Psoas muscle (tissue), 8 donors: Measurements from ENCODE around the gene CLDN7. TPM values are rescaled to one million over a fixed set of nuclear protein-coding genes. Genes with fewer than 3 reads are reported as not detected.

ENCODE experiments used
- ATAC-seq, 4 donors: fragments of 200-7000 bp; cut with Tn5 transposase; one replicate each; pipeline ENCODE4 v1.9.1; 2020; ENCODE audit warnings: moderate library complexity in 3 of 4, mild to moderate bottlenecking in 2 of 4
- DNase-seq, 2 donors: peaks; one replicate each; pipeline ENCODE4 v3.0.0-alpha.2; 2020
- H3K27ac ChIP-seq: fragments of 200-600 bp; one replicate; pipeline ENCODE4 v1.8.0; 2022
- H3K27me3 ChIP-seq, 3 donors: fragments of 200-600 bp in 1 of 3; one replicate each; pipeline versions ENCODE4 v1.6.1 to v1.8.0; 2013 to 2022; ENCODE audit warnings: low read length in 2 of 3, mild to moderate bottlenecking in 2 of 3, moderate library complexity in 1 of 3; ENCODE audit not compliant: insufficient read depth in 3 of 3
- H3K36me3 ChIP-seq, 2 donors: fragments of 200-600 bp in 1 of 2; one replicate each; pipeline versions ENCODE4 v1.6.1 to v1.8.0; 2013 to 2022; ENCODE audit warnings: low read depth in 1 of 2, mild to moderate bottlenecking in 1 of 2, moderate library complexity in 1 of 2; ENCODE audit not compliant: insufficient read depth in 1 of 2
- H3K4me1 ChIP-seq: fragments of 200-600 bp; one replicate; pipeline ENCODE4 v1.8.0; 2022
- H3K4me3 ChIP-seq: fragments of 200-600 bp; one replicate; pipeline ENCODE4 v1.8.0; 2022; ENCODE audit warnings: mild to moderate bottlenecking
- H3K9me3 ChIP-seq: fragments of 200-600 bp; one replicate; pipeline ENCODE4 v1.8.0; 2022
- CTCF ChIP-seq: fragments of 200-600 bp; IDR thresholded peaks from one replicate; pipeline ENCODE4 v1.8.0; 2022; ENCODE audit warnings: antibody characterized with exemption
- WGBS, 3 donors: extraction: QIAGEN DNeasy Blood & Tissue Kit; methylation state at CpG; one replicate each; pipeline versions ENCODE4 v1.1.6 to v1.1.7; 2013; 5-methylcytosine and 5-hydroxymethylcytosine counted together
- intact Hi-C, 2 donors: fragments of 100-400 bp; cut with DNase I; formaldehyde crosslinking; loops; one replicate each; pipeline versions ENCODE4 v1.11.0 to v1.14.2; 2022
- polyA plus RNA-seq, 3 donors: library from polyadenylated mRNA; stranded (reverse); fragments of 200-250 nt; gene quantifications; one replicate each; pipeline ENCODE4 v1.2.3, GENCODE V29; 2013
- total RNA-seq, 4 donors: library from RNA; stranded (reverse); fragmentation: NEBNext Ultra II Directional in 2 of 4; extraction: Animal tissue kit (Norgen Biotek cat#: 25700) in 2 of 4; gene quantifications; one replicate each; pipeline versions ENCODE4 v1.2.1 to v1.2.4, GENCODE V29; 2021 to 2023
- donor health status: healthy with polysubstance abuse.
- donor health status: DM: no; HTN: no; CAD: no; lungs with moderate emphysema.
- donor health status: Bipolar disorder and iron deficiency.
- donor health status: healthy.
- donor health status: DM: yes; HTN: yes; CAD: no.
- donor health status: DM: no; HTN: no; CAD: no.
- donor health status: DM: no; HTN: no; CAD: no.
- donor health status: DM: yes; HTN: yes; CAD: no.

CLDN7 gene
- total and polyA plus RNA-seq, 7 donors, result 0.48 to 1.1 (median 0.93) TPM; not detected in 1

GRCh38 chr17:7289256-7290032 is 27.2 kb upstream of the CLDN7 start:
- H3K9me3 ChIP-seq, result no peaks in the 10 kb centered on the region
- H3K27me3 ChIP-seq, result peaks cover 0 to 9% (median 0%) of the 10 kb centered on the region in 3 donors
- peaks cover 27% of the 10 kb centered on the region for H3K4me1 ChIP-seq
- no peak overlapping the region for H3K4me3 ChIP-seq
- peaks cover 0 to 34% of the 10 kb centered on the region in 2 donors for H3K36me3 ChIP-seq
- H3K27ac ChIP-seq, result peak overlapping the region; percentile 46
- TF ChIP-seq CTCF, result no peak
- DNase-seq (peak in 1 of 2 donors; percentile 79), ATAC-seq (peak; percentile 24 to 48 (median 37))
- 32 to 62% (median 38%) methylated on average over 10 to 18 of the region's 18 CpGs for WGBS, 3 donors
- intact Hi-C loops, result no loop called here

- intact Hi-C loops, result no loop called here
- ATAC-seq (no peak), DNase-seq (no peak)
- H3K4me3 ChIP-seq, result no peak overlapping the region
- no peak for TF ChIP-seq CTCF
- peaks cover 0 to 44% of the 10 kb centered on the region in 2 donors for H3K36me3 ChIP-seq
- no peaks in the 10 kb centered on the region for H3K27me3 ChIP-seq
- H3K27ac ChIP-seq, result peak overlapping the region; percentile 96
- H3K4me1 ChIP-seq, result peaks cover 30% of the 10 kb centered on the region
- WGBS, 3 donors, result 60 to 78% (median 62%) methylated on average over 12 of the region's 12 CpGs
- H3K9me3 ChIP-seq, result no peaks in the 10 kb centered on the region
These were observed 23.4 kb upstream of the CLDN7 start for GRCh38 chr17:7285679-7286078.

GRCh38 chr17:7284911-7285310 is 22.6 kb upstream of the CLDN7 start:
- peaks cover 28% of the 10 kb centered on the region for H3K4me1 ChIP-seq
- DNase-seq, result no peak
- no peak for TF ChIP-seq CTCF
- peaks cover 0 to 44% of the 10 kb centered on the region in 2 donors for H3K36me3 ChIP-seq
- H3K27me3 ChIP-seq, result no peaks in the 10 kb centered on the region
- intact Hi-C loops, result loop anchor here in 1 of 2 donors (5.0 kb wide), 1 partner anchor 62 kb away; no protein-coding TSS in a partner anchor
- H3K4me3 ChIP-seq, result no peak overlapping the region
- WGBS, 3 donors, result 81 to 93% (median 82%) methylated on average over 16 of the region's 16 CpGs
- no peaks in the 10 kb centered on the region for H3K9me3 ChIP-seq
- H3K27ac ChIP-seq, result peak overlapping the region; percentile 96
- no peak for ATAC-seq

GRCh38 chr17:7283471-7284216 is 21.4 kb upstream of the CLDN7 start:
- peak overlapping the region; percentile 96 for H3K27ac ChIP-seq
- no peak for ATAC-seq
- H3K36me3 ChIP-seq, result peaks cover 0 to 44% of the 10 kb centered on the region in 2 donors
- intact Hi-C loops, result loop anchor here in 1 of 2 donors (5.0 kb wide), 1 partner anchor 64 kb away; no protein-coding TSS in a partner anchor
- DNase-seq, result peak in 1 of 2 donors; percentile 69
- H3K4me1 ChIP-seq, result peaks cover 29% of the 10 kb centered on the region
- H3K4me3 ChIP-seq, result peak overlapping the region; percentile 86
- H3K27me3 ChIP-seq, result no peaks in the 10 kb centered on the region
- H3K9me3 ChIP-seq, result no peaks in the 10 kb centered on the region
- 49 to 65% (median 49%) methylated on average over 15 to 18 of the region's 18 CpGs for WGBS, 3 donors
- no peak for TF ChIP-seq CTCF
